ENCODE measurements around the gene JADE2. TPM values are rescaled to one million over a fixed set of nuclear protein-coding genes. Genes with fewer than 3 reads are reported as not detected.
A peak's percentile ranks its signal among the peaks of the same experiment; 100 is the strongest.

The JADE2 gene
- total RNA-seq, 2 experiments from 2014 or later, result 32.3 to 67.0 TPM

GRCh38 chr5:134528556-134528955 is 3.1 kb downstream of the JADE2 start:
- no peaks in the 10 kb centered on the region for H3K9me3 ChIP-seq (ENCODE audit: low read length)
- H4K20me1 ChIP-seq (ENCODE audit: insufficient read depth, low read length), result peaks cover 20% of the 10 kb centered on the region
- ChIA-PET CTCF (ENCODE audit: unreplicated experiment) (interaction anchor here (1.9 kb wide), 1 partner anchor 16 kb away, joined by 10 read pairs; no protein-coding TSS in a partner anchor), POLR2A (interaction anchor here (1.0 to 6.1 kb wide), 4 partner anchors 12 to 152 kb away, joined by 3 to 55 read pairs (median 3); no protein-coding TSS in a partner anchor)
- H3K9me2 ChIP-seq (ENCODE audit: insufficient read depth, low read length), result no peaks in the 10 kb centered on the region
- TF ChIP-seq CTCF (conservative IDR thresholded peaks at IDR 0.05; ENCODE audit: low read length), result no peak
- no peak for TF ChIP-seq EZH2phosphoT487 (IDR thresholded peaks at IDR 0.05; ENCODE audit: borderline replicate concordance, low read depth, low read length)
- no peak overlapping the region for H2AFZ ChIP-seq (ENCODE audit: low read length)
- peak overlapping the region; percentile 77 for H3K4me3 ChIP-seq (ENCODE audit: low read depth, low read length, poor library complexity, severe bottlenecking)
- H3K79me2 ChIP-seq (ENCODE audit: insufficient read depth, low read depth, low read length), result peaks cover 49% of the 10 kb centered on the region
- H3K4me1 ChIP-seq (ENCODE audit: insufficient read depth, low read length, poor library complexity, severe bottlenecking), result peaks cover 26% of the 10 kb centered on the region
- H3K36me3 ChIP-seq (ENCODE audit: insufficient read depth, low read length), result peaks cover 9% of the 10 kb centered on the region; the same call in 1 of the 2 replicates
- intact Hi-C loops (cut with micrococcal nuclease; ENCODE audit: unreplicated experiment), result loop anchor here (10.0 kb wide), 2 partner anchors 376 to 506 kb away; partner anchors contain the start of genes PCBD2 and PITX1
- TSS peak; percentile 42 for BruUV-seq (replicated peaks)
- H3K27ac ChIP-seq (ENCODE audit: low read depth, low read length, poor library complexity, severe bottlenecking), result no peak overlapping the region
- H3K4me2 ChIP-seq (ENCODE audit: low read length), result peak overlapping the region; percentile 94
- no peak for DNase-seq (ENCODE audit: low spot score)

- CTCF ChIA-PET (ENCODE audit: unreplicated experiment), result no interaction called here
- intact Hi-C loops (cut with micrococcal nuclease; ENCODE audit: unreplicated experiment), result loop anchor here (10.0 kb wide), 2 partner anchors 375 to 505 kb away; partner anchors contain the start of genes PCBD2 and PITX1
- H4K20me1 ChIP-seq (ENCODE audit: insufficient read depth, low read length), result peaks cover 20% of the 10 kb centered on the region
- no TSS peak for BruUV-seq (replicated peaks)
- no peak overlapping the region for H2AFZ ChIP-seq (ENCODE audit: low read length)
- H3K36me3 ChIP-seq (ENCODE audit: insufficient read depth, low read length), result peaks cover 9% of the 10 kb centered on the region; the same call in 1 of the 2 replicates
- POLR2A ChIA-PET, result interaction anchor here (0.6 to 1.1 kb wide), 2 partner anchors 14 to 59 kb away, joined by 4 read pairs; no protein-coding TSS in a partner anchor
- peaks cover 49% of the 10 kb centered on the region for H3K79me2 ChIP-seq (ENCODE audit: insufficient read depth, low read depth, low read length)
- no peaks in the 10 kb centered on the region for H3K9me3 ChIP-seq (ENCODE audit: low read length)
- H3K4me3 ChIP-seq (ENCODE audit: low read depth, low read length, poor library complexity, severe bottlenecking), result no peak overlapping the region
- H3K4me2 ChIP-seq (ENCODE audit: low read length), result peak overlapping the region; percentile 94; the same call in 1 of the 2 replicates
- H3K9me2 ChIP-seq (ENCODE audit: insufficient read depth, low read length), result no peaks in the 10 kb centered on the region
- H3K27ac ChIP-seq (ENCODE audit: low read depth, low read length, poor library complexity, severe bottlenecking), result no peak overlapping the region
- peaks cover 20% of the 10 kb centered on the region for H3K4me1 ChIP-seq (ENCODE audit: insufficient read depth, low read length, poor library complexity, severe bottlenecking)
- DNase-seq (ENCODE audit: low spot score), result no peak
- TF ChIP-seq CTCF (conservative IDR thresholded peaks at IDR 0.05; ENCODE audit: low read length), result no peak
- TF ChIP-seq EZH2phosphoT487 (IDR thresholded peaks at IDR 0.05; ENCODE audit: borderline replicate concordance, low read depth, low read length), result no peak
Observed at GRCh38 chr5:134529460-134529859, 4.0 kb downstream of the JADE2 start.

Data from OCI-LY7 (cell line).